Measurements from ENCODE around the gene RNF150. TPM values are rescaled to one million over a fixed set of nuclear protein-coding genes. Genes with fewer than 3 reads are reported as not detected.

RNF150 gene
- total and polyA plus RNA-seq, 9 donors, result 7.6 to 43.2 (median 31.2) TPM

DNA sequence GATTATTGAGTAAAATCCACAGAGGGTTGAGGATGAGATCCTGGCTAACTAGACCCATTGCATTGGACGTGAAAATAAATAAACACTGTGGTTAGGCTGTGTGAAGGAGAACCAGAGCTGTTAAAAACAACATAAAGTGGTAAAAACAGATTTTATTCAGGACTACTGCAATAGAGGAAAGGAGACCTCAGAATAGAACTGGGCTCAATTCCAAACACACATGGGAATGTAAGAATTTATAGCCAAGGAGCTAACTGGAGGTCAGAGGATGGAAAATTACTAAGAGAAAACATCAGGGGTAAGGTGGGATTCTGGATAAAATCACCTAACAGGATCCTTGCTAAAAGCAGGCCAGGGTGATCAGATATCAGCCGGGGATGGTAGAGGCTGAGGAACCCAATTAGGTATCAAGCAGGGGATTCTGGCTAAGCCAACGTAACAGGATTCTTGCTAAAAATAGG, 112.4 kb downstream of the RNF150 start:
- Histone ChIP-seq H3K27me3 (no peaks in the 10 kb centered on the region), H3K4me3 (no peak overlapping the region), H3K27ac (no peak overlapping the region), H3K4me1 (ENCODE audit: insufficient read depth) (peaks cover 10% of the 10 kb centered on the region), H3K36me3 (no peaks in the 10 kb centered on the region), H3K9me3 (no peaks in the 10 kb centered on the region)
- 36 to 68% (median 63%) methylated on average over 3 of the region's 3 CpGs for WGBS, 3 donors
- DNase-seq, result no peak
- intact Hi-C loops (cut with DNase I), result no loop called here
- TF ChIP-seq EP300 (IDR thresholded peaks at IDR 0.05) (no peak), POLR2A (IDR thresholded peaks at IDR 0.05) (no peak)
- TF ChIP-seq, protein P1, sequence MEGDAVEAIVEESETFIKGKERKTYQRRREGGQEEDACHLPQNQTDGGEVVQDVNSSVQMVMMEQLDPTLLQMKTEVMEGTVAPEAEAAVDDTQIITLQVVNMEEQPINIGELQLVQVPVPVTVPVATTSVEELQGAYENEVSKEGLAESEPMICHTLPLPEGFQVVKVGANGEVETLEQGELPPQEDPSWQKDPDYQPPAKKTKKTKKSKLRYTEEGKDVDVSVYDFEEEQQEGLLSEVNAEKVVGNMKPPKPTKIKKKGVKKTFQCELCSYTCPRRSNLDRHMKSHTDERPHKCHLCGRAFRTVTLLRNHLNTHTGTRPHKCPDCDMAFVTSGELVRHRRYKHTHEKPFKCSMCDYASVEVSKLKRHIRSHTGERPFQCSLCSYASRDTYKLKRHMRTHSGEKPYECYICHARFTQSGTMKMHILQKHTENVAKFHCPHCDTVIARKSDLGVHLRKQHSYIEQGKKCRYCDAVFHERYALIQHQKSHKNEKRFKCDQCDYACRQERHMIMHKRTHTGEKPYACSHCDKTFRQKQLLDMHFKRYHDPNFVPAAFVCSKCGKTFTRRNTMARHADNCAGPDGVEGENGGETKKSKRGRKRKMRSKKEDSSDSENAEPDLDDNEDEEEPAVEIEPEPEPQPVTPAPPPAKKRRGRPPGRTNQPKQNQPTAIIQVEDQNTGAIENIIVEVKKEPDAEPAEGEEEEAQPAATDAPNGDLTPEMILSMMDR (IDR thresholded peaks at IDR 0.05), result no peak

DNA sequence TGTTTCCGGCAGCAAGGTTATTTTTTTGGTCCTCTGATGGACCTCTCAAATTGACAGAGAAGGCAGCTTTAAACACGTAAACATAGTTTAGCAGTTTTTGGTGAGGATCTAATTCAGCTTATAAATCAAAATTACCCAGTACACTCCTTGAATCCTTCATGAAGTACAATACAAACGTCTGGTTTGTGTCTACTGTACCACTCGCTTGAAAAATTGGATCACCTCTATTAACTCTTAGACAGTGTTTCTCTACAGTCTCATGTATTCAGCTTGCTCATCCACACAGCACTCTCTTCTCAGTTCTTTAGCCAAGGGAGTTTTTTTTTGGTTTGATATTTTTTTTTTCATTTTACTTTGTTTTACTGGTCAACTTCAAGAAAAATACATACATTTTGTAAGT, 113.5 kb downstream of the RNF150 start:
- intact Hi-C loops (cut with DNase I), result no loop called here
- no peak for TF ChIP-seq EP300 (IDR thresholded peaks at IDR 0.05)
- TF ChIP-seq, protein P1 (IDR thresholded peaks at IDR 0.05), result no peak
- no peak for TF ChIP-seq POLR2A (IDR thresholded peaks at IDR 0.05)
- Histone ChIP-seq H3K27ac (no peak overlapping the region), H3K27me3 (no peaks in the 10 kb centered on the region), H3K4me1 (ENCODE audit: insufficient read depth) (peaks cover 10% of the 10 kb centered on the region), H3K4me3 (no peak overlapping the region), H3K36me3 (no peaks in the 10 kb centered on the region), H3K9me3 (no peaks in the 10 kb centered on the region)
- WGBS, 3 donors, result 80 to 86% (median 83%) methylated on average over 4 of the region's 4 CpGs
- DNase-seq, result no peak

DNA sequence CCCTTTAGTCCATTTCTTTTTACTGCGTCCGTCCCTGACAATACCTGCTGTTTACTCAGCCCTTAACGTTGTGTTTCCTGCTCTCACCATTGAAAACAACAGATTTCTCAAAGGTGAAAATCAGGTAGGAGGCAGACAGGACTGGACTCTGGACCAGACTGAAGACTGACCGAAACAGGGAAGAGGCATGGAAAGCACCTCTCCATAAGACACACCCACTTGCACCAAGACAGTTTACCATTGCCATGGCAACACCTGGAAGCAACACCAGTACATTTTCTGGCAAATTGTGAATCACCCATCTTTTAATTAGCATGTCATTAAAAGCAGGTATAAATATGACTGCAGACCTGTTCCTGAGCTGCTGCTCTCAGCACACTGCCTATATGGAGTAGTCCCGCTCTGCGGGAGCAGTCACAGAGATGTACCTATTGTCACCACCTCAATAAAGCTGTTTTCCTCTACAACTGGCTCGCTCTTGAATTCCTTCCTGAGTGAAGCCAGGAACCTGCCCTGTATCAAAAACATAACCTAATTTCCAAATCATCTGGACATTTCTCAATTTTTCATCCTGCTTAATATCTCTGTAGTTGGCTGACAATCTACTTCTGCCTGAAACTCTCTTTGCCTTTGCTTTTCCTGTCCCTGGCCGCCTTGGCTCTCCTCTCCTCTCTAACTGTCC, 117.0 kb downstream of the RNF150 start:
- no peaks in the 10 kb centered on the region for H3K36me3 ChIP-seq
- no peaks in the 10 kb centered on the region for H3K27me3 ChIP-seq
- no peak for DNase-seq
- H3K4me1 ChIP-seq (ENCODE audit: insufficient read depth), result peaks cover 9% of the 10 kb centered on the region
- 76 to 91% (median 89%) methylated on average over 8 of the region's 8 CpGs for WGBS, 3 donors
- no peaks in the 10 kb centered on the region for H3K9me3 ChIP-seq
- intact Hi-C loops (cut with DNase I), result no loop called here
- no peak overlapping the region for H3K4me3 ChIP-seq
- TF ChIP-seq, protein P1 (IDR thresholded peaks at IDR 0.05), result no peak
- TF ChIP-seq POLR2A (IDR thresholded peaks at IDR 0.05), result no peak
- TF ChIP-seq EP300 (IDR thresholded peaks at IDR 0.05), result no peak
- H3K27ac ChIP-seq, result no peak overlapping the region

DNA sequence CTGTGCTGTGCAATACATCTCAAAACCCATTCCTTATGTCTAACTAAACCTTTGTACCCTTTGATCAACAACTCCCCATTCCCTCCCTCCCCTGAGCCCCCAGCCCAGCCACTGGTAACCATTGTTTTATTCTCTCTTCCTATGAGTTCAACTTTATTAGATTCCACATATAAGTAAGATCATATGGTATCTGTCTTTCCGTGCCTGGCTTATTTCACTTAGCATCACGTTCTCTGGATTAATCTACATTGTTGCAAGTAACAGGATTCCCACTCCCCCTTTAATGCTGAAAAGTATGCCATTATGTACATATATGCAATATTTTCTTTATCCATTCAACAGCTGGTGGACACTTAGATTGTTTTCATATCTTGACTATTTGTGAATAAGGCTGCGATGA, 119.4 kb downstream of the RNF150 start:
- intact Hi-C loops (cut with DNase I), result no loop called here
- TF ChIP-seq, protein P1 (IDR thresholded peaks at IDR 0.05), result no peak
- TF ChIP-seq EP300 (IDR thresholded peaks at IDR 0.05) (no peak), POLR2A (IDR thresholded peaks at IDR 0.05) (no peak)
- DNase-seq, result no peak
- H3K36me3 ChIP-seq, result no peaks in the 10 kb centered on the region
- H3K9me3 ChIP-seq, result no peaks in the 10 kb centered on the region
- H3K27ac ChIP-seq, result no peak overlapping the region
- H3K27me3 ChIP-seq, result no peaks in the 10 kb centered on the region
- 59 to 61% (median 60%) methylated on average over 3 of the region's 3 CpGs for WGBS, 3 donors
- no peak overlapping the region for H3K4me3 ChIP-seq
- H3K4me1 ChIP-seq (ENCODE audit: insufficient read depth), result peaks cover 7% of the 10 kb centered on the region
